Measurements from ENCODE around the gene PNPT1. TPM values are rescaled to one million over a fixed set of nuclear protein-coding genes. Genes with fewer than 3 reads are reported as not detected.

The PNPT1 gene
- total and polyA plus RNA-seq, 10 of the 15 experiments (the other 5 are each of a cell fraction or from before 2014, with no cell fraction given) = 34.2 to 67.7 (median 43.3) TPM

DNA sequence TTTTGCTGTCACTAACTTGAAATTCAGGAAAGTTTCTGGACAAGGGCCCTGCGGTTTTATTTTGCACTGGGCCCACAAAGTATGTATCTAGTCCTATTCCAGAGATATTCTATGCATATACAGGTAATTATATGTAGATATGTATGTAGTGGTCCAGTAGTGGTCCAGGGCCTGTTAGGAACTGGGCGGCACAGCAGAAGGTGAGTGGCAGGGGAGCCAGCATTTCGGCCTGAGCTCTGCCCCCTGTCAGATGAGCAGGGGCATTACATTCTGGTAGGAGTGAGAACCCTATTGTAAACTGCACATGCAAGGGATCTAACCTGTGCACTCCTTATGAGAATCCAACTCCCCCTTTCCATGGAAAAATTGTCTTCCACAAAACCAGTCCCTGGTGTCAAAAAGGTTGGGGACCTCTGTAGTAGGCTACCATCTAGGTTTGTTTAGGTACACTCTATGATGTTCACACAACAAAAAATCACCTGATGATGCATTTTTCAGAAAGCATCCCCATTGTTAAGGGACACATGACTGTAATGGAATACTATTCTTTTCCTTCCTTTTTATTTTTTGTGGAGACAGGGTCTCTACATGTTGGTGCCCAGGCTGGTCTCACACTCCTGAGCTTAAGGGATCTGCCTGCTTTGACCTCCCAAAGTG lies 73.4 kb downstream of the PNPT1 start (continued):
- TF ChIP-seq, protein P1, sequence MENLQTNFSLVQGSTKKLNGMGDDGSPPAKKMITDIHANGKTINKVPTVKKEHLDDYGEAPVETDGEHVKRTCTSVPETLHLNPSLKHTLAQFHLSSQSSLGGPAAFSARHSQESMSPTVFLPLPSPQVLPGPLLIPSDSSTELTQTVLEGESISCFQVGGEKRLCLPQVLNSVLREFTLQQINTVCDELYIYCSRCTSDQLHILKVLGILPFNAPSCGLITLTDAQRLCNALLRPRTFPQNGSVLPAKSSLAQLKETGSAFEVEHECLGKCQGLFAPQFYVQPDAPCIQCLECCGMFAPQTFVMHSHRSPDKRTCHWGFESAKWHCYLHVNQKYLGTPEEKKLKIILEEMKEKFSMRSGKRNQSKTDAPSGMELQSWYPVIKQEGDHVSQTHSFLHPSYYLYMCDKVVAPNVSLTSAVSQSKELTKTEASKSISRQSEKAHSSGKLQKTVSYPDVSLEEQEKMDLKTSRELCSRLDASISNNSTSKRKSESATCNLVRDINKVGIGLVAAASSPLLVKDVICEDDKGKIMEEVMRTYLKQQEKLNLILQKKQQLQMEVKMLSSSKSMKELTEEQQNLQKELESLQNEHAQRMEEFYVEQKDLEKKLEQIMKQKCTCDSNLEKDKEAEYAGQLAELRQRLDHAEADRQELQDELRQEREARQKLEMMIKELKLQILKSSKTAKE (IDR thresholded peaks at IDR 0.05; ENCODE audit: low read depth, poor library complexity, severe bottlenecking) = no peak
- TF ChIP-seq, protein P2, sequence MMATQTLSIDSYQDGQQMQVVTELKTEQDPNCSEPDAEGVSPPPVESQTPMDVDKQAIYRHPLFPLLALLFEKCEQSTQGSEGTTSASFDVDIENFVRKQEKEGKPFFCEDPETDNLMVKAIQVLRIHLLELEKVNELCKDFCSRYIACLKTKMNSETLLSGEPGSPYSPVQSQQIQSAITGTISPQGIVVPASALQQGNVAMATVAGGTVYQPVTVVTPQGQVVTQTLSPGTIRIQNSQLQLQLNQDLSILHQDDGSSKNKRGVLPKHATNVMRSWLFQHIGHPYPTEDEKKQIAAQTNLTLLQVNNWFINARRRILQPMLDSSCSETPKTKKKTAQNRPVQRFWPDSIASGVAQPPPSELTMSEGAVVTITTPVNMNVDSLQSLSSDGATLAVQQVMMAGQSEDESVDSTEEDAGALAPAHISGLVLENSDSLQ (IDR thresholded peaks at IDR 0.05) = peak; percentile 95

DNA sequence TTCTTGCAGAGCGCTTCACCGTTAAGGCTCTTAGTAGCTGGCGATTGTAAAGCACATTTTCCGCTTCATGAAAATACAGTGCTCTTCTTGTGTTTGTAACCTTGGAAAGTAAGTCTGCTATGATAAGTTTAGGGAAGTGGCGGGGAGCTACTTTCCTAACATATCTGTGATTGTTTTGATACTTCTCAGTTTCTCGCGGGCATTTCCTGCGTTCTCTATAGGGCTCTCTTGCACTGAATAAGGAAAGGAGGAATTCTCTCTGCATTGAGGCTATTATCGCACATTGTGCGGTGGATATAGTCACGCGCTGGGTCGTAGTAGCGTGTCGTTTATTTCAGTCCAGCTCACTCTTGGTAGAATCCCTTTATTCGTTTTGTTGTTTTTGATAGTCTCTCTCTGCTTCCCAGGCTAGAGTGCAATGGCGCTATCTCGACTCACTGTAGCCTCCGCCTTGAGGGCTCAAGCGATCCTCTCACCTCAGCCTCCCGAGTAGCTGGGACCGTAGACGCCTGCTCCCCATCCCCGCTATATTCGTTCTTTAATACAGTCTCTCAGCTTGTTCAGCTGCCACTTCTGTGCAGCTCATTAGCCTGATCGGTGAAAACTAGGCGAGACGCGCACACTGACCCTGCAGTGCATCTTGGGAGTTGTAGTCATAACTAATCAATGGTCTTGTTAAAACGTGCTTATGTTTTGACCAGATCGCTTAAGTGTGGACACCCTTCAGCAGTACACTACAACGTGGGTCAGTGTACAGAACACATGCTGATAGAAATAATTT lies 75.2 kb downstream of the PNPT1 start:
- 0 out of 2 replicates have a peak, but pooled peaks cover 3% of the 10 kb centered on the region for H4K20me1 ChIP-seq (ENCODE audit: control insufficient read depth, insufficient read depth)
- CTCF ChIA-PET = interaction anchor here (0.6 to 1.5 kb wide), 7 partner anchors 19 to 99 kb away, joined by 3 to 4 read pairs (median 3); partner anchors contain the start of gene CFAP36
- RAD21 ChIA-PET (ENCODE audit: unreplicated experiment) = interaction anchor here (1.2 kb wide), 1 partner anchor 99 kb away, joined by 8 read pairs; the partner anchor contains the start of gene CFAP36
- TF ChIP-seq GABPA (IDR thresholded peaks at IDR 0.05; ENCODE audit: low read depth) (0 out of 2 replicates have a peak, but pooled peaks have one; percentile 16), IRF4 (IDR thresholded peaks at IDR 0.05; ENCODE audit: low read depth, low read length) (0 out of 2 replicates have a peak, but pooled peaks have one; percentile 18), RUNX3 (IDR thresholded peaks at IDR 0.05; ENCODE audit: low read length) (no peak), PAX8 (IDR thresholded peaks at IDR 0.05) (0 out of 2 replicates have a peak, but pooled peaks have one; percentile 30), YY1 (IDR thresholded peaks at IDR 0.05; ENCODE audit: low read depth, low read length) (peak; percentile 65; the same call in 1 of the 2 replicates), ATF7 (IDR thresholded peaks at IDR 0.05; ENCODE audit: low read depth) (peak; percentile 16; the same call in 1 of the 2 replicates), TCF3 (IDR thresholded peaks at IDR 0.05; ENCODE audit: borderline replicate concordance, insufficient read depth, low read depth, low read length) (no peak), POLR2A (IDR thresholded peaks at IDR 0.05; ENCODE audit: low read depth, low read length) (peak; percentile 24; the same call in 1 of the 2 replicates)
- TF ChIP-seq, protein P3, sequence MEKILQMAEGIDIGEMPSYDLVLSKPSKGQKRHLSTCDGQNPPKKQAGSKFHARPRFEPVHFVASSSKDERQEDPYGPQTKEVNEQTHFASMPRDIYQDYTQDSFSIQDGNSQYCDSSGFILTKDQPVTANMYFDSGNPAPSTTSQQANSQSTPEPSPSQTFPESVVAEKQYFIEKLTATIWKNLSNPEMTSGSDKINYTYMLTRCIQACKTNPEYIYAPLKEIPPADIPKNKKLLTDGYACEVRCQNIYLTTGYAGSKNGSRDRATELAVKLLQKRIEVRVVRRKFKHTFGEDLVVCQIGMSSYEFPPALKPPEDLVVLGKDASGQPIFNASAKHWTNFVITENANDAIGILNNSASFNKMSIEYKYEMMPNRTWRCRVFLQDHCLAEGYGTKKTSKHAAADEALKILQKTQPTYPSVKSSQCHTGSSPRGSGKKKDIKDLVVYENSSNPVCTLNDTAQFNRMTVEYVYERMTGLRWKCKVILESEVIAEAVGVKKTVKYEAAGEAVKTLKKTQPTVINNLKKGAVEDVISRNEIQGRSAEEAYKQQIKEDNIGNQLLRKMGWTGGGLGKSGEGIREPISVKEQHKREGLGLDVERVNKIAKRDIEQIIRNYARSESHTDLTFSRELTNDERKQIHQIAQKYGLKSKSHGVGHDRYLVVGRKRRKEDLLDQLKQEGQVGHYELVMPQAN (conservative IDR thresholded peaks at IDR 0.05) = peak; percentile 54; the same call in 1 of the 2 replicates
- TF ChIP-seq, protein P4, sequence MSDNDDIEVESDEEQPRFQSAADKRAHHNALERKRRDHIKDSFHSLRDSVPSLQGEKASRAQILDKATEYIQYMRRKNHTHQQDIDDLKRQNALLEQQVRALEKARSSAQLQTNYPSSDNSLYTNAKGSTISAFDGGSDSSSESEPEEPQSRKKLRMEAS (IDR thresholded peaks at IDR 0.05; ENCODE audit: low read depth, low read length) = peak; percentile 68
- TF ChIP-seq, protein P5, sequence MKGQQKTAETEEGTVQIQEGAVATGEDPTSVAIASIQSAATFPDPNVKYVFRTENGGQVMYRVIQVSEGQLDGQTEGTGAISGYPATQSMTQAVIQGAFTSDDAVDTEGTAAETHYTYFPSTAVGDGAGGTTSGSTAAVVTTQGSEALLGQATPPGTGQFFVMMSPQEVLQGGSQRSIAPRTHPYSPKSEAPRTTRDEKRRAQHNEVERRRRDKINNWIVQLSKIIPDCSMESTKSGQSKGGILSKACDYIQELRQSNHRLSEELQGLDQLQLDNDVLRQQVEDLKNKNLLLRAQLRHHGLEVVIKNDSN (IDR thresholded peaks at IDR 0.05; ENCODE audit: borderline replicate concordance, extremely low read length, insufficient read depth, low read depth, low read length) = no peak

More for the DNA sequence above, 75.2 kb downstream of the PNPT1 start:
- in situ Hi-C loops (cut with MboI) (no loop called here), intact Hi-C loops (cut with micrococcal nuclease; ENCODE audit: unreplicated experiment) (loop anchor here (5.0 to 10.0 kb wide), 3 partner anchors 334 to 1044 kb away; partner anchors contain the start of genes CLHC1 and RPS27A)
- Histone ChIP-seq H3K9me3 (replicated peaks; ENCODE audit: control insufficient read depth, insufficient read depth, low read length) (no peaks in the 10 kb centered on the region), H3K27me3 (replicated peaks in 1 of 2; ENCODE audit: control insufficient read depth in 2 of 2, insufficient read depth in 2 of 2, low read length in 1 of 2) (no peaks in the 10 kb centered on the region), H3K27ac (ENCODE audit: control insufficient read depth, insufficient read depth) (peak overlapping the region; percentile 94), H3K9ac (ENCODE audit: control insufficient read depth, insufficient read depth, low read length) (peak overlapping the region; percentile 98), H3K4me2 (ENCODE audit: control insufficient read depth, insufficient read depth) (peak overlapping the region; percentile 83), H3K4me1 (ENCODE audit: control insufficient read depth, insufficient read depth, low read length) (peaks cover 3% of the 10 kb centered on the region), H3K4me3 (peak overlapping the region; percentile 89), H2AFZ (ENCODE audit: control insufficient read depth, low read depth, low read length) (peak overlapping the region; percentile 90), H3K36me3 (ENCODE audit: control insufficient read depth in 2 of 2, insufficient read depth in 2 of 2, low read length in 1 of 2) (peaks cover 0 to 11% of the 10 kb centered on the region in 2 experiments; a peak in 1 of 4 replicates), H3K79me2 (ENCODE audit: control insufficient read depth, insufficient read depth, low read length) (peaks cover 87% of the 10 kb centered on the region)
- ATAC-seq (peak; percentile 59), DNase-seq (ENCODE audit: low read depth, low spot score) (no peak), FAIRE-seq (peak; percentile 76)
- POLR2A ChIA-PET = interaction anchor here (1.0 to 3.1 kb wide), 4 partner anchors 18 to 619 kb away, joined by 3 to 23 read pairs (median 4); partner anchors contain the start of gene CFAP36
- BruUV-seq (replicated peaks) = TSS peak; percentile 89
- under 1% methylated on average over 32 of the region's 32 CpGs for WGBS (ENCODE audit: insufficient coverage, insufficient replicate concordance, low lambda C conversion rate, missing lambda C conversion rate)
- SMC1A ChIA-PET (ENCODE audit: uncharacterized antibody, unreplicated experiment) = interaction anchor here (0.5 to 2.1 kb wide), 6 partner anchors 10 to 372 kb away, joined by 3 to 9 read pairs (median 3); partner anchors contain the start of gene CFAP36
